Measurements from ENCODE around the gene NBPF8.
"Not testable (repeated sequence)": the region's sequence is repeated elsewhere in the genome, so short reads cannot be mapped to it uniquely, and the experiment has no call there.

The NBPF8 gene, protein sequence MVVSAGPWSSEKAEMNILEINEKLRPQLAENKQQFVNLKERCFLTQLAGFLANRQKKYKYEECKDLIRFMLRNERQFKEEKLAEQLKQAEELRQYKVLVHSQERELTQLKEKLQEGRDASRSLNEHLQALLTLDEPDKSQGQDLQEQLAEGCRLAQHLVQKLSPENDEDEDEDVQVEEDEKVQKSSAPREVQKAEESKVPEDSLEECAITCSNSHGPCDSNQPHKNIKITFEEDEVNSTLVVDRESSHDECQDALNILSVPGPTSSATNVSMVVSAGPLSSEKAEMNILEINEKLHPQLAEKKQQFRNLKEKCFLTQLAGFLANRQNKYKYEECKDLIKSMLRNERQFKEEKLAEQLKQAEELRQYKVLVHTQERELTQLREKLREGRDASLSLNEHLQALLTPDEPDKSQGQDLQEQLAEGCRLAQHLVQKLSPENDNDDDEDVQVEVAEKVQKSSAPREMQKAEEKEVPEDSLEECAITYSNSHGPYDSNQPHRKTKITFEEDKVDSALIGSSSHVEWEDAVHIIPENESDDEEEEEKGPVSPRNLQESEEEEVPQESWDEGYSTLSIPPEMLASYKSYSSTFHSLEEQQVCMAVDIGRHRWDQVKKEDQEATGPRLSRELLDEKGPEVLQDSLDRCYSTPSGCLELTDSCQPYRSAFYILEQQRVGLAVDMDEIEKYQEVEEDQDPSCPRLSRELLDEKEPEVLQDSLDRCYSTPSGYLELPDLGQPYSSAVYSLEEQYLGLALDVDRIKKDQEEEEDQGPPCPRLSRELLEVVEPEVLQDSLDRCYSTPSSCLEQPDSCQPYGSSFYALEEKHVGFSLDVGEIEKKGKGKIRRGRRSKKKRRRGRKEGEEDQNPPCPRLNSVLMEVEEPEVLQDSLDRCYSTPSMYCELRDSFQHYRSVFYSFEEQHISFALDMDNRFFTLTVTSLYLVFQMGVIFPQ

GRCh38 chr1:120414911-120415480 lies at the start of gene NBPF8:
NBPF8 (plus strand) TSS chr1:120415035; CDS start chr1:120436523, 21,488 bp downstream.
- FAIRE-seq = not testable (repeated sequence)

GRCh38 chr1:120367709-120368108 lies 47.1 kb upstream of the NBPF8 start:
- not testable (repeated sequence) for FAIRE-seq

DNA sequence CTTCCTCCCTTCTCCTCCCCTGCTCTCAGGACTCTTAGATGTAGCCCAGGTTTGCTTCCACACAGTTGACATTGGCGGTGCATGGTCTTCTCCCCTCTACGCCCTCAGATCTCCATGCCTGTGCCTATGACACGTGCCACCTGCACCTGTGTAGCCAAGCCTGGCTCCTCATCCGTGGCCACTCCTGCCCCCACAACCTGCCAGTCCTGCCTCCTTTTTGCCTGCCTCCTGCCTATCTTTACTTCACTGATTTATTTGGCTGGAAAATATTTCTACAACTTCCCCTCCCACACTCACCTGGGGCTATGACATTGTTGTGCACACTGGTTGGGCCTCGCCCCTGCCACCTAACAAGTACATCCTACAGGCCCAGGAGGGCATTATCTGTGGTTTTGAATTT lies 28.2 kb upstream of the NBPF8 start:
- FAIRE-seq = not testable (repeated sequence)

DNA sequence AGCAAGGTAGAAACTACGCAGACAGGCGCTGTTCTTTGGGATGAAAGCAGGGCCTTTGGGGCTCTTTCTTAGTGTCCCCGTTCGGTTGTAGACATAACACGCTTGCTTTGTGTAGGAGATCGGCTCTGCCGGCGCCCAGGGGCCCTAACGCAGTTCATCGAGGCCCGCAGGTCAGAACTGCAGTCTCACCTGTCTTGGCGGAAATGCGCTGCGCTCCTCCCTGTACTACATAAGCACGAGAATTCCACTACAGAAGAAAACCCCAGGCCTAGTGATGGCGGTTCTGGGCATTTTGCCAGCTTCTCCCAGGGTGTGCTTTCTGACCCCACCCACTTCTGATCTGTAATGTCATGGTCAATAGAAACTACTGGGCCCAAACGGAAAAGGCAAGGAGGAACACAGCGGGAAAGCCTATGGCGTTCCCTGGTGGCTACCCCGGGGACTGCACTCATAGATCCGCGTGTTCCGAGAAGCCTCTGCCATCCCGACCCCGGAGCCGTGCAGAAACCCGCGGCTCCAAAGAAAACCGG lies 26.2 kb upstream of the NBPF8 start:
- not testable (repeated sequence) for FAIRE-seq

DNA sequence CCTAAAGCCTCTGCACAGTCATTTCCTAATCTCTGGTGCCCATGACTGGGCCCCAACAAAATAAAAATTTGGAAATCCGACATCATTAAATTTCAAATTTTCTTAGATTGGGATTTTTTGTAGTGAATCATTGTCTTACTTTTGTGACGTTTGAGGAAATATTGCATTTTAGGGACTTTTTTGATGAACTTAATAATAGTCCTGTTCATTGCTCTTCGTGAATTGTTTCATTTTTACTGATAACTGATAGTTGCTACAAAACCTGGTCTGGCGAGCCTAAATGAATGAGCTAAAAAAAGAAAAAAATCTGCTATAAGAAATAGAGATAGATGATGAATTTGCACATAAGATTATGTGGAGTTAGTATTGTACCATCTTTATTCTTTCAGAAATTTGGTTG lies 23.5 kb upstream of the NBPF8 start:
- FAIRE-seq = not testable (repeated sequence)

- not testable (repeated sequence) for FAIRE-seq
These were observed 21.3 kb upstream of the NBPF8 start for GRCh38 chr1:120393316-120394232.

DNA sequence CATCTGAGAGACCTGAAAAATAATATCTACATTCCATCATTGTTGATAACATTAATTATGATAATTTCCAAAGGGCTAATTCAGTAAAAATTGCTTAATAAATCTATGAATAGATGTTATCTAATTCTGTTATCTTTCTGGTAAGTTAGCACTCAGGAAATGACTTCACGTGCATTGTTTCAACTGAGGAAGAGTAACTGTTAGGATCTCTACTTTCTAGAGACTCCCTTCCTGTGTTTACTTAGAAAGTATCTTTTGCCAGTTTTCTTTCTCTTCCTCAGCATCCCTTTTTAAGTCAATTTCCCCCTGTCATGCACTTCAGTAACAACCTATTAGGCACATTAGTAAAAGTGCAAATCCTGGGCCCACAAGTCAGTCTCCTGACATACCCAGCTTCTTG lies 9.5 kb upstream of the NBPF8 start:
- not testable (repeated sequence) for FAIRE-seq

GRCh38 chr1:120414451-120414850 lies 384 bp upstream of the NBPF8 start:
- FAIRE-seq = not testable (repeated sequence)

DNA sequence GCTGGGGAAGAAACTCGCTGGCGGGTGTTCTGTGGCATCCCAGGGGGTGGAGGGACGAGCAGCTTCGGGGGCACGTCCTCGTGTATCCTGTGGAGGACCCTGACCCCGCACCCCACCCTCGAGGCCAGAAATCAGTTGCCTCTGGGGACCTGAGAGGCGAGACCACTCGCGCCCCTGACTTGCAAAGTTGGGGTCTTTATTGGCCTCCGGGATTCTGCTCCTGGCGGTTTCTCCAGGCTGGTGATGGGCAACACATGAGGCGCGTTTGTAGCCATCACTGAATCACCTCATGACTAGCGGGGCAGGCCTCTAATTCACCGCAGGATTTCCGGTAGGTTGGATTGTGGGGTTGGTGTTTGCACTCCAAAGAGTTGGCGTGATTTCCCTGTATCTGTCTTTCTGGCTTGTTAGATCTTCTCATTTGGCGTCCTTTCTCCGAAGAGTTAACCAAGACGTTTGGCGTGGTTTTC lies 692 bp downstream of the NBPF8 start:
- FAIRE-seq = not testable (repeated sequence)

GRCh38 chr1:120425063-120425462 lies 10.2 kb downstream of the NBPF8 start:
- not testable (repeated sequence) for FAIRE-seq

DNA sequence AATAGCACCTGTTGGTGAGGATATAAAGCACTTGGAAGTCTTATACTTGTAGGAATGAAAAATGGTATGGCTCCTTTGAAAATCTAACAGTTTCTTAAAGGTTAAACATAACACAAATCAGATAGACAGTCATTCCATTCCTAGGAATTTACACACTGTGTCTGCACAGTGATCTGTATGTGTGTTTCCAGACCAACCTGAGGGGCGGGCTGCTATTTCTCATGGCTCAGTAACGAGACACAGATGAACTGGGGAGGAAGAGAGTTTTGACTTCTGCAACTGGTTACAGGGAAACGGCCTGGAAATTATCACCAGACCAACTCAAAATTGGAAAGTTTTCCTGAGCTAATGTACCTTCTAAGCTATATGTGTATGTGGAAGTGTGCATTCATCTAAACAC lies 16.8 kb downstream of the NBPF8 start:
- FAIRE-seq = not testable (repeated sequence)

DNA sequence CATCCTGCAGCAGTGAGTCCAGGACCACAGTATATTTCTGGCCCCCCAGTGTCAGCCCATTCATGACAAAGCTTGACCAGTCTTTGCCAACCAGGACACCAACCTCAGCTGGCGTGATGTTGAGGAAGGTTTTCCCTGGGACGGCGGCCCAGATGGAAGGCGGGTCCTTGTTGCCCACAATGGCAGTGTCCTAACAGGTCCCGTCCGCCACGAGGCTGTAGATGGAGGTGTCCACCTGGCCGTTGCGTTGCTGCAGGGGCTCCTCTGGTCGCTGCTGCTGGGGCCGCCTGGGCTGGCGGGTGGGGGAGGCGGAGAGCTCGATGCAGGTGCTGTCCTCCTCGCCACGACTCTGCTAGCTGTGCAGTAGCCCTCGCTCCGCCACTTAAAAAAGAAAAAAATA lies 19.0 kb downstream of the NBPF8 start:
- not testable (repeated sequence) for FAIRE-seq

- FAIRE-seq = not testable (repeated sequence)
These were observed 34.3 kb downstream of the NBPF8 start for GRCh38 chr1:120449124-120449523.
